Vagina (tissue), 2 donors: ENCODE results near the gene PIP5K1B. TPM values are rescaled to one million over a fixed set of nuclear protein-coding genes. Genes with fewer than 3 reads are reported as not detected.

Experiments used
- DNase-seq, 2 donors: peaks; one replicate each; pipeline ENCODE4 v3.0.0-alpha.2; 2017; ENCODE audit errors: extremely low spot score in 2 of 2
- H3K27ac ChIP-seq: fragments of 200-600 bp; sonication (generic); one replicate; pipeline ENCODE4 v1.5.1; 2019
- H3K27me3 ChIP-seq: fragments of 200-600 bp; sonication (generic); one replicate; pipeline ENCODE4 v1.5.1; 2019
- H3K36me3 ChIP-seq, 2 donors: fragments of 200-600 bp; sonication (generic); one replicate each; pipeline ENCODE4 v1.5.1; 2017 to 2019
- H3K4me1 ChIP-seq: fragments of 200-600 bp; sonication (generic); one replicate; pipeline ENCODE4 v1.5.1; 2019
- H3K4me3 ChIP-seq, 2 donors: fragments of 200-600 bp; sonication (generic); 1 replicate in 1 of 2; 2 replicates in 1 of 2; pipeline ENCODE4 v1.5.1; 2016 to 2019
- H3K9me3 ChIP-seq: fragments of 200-600 bp; sonication (generic); one replicate; pipeline ENCODE4 v1.5.1; 2019
- POLR2A ChIP-seq, 2 donors: fragments of 450-650 bp; IDR thresholded peaks; one replicate each; pipeline ENCODE4 v1.6.1; 2017; ENCODE audit warnings: antibody characterized with exemption in 2 of 2, mild to moderate bottlenecking in 2 of 2, moderate library complexity in 2 of 2
- POLR2AphosphoS5 ChIP-seq, 2 donors: sonication (generic); formaldehyde crosslinking; IDR thresholded peaks; one replicate each; pipeline ENCODE4 v1.9.0; 2017; ENCODE audit warnings: antibody characterized with exemption in 2 of 2, mild to moderate bottlenecking in 2 of 2, low read depth in 1 of 2; ENCODE audit not compliant: insufficient read depth in 1 of 2
- intact Hi-C: fragments of 100-400 bp; cut with DNase I; formaldehyde crosslinking; loops from one replicate; pipeline ENCODE4 v1.15.1; 2023
- total RNA-seq: library from RNA; depleted of rRNA; stranded (reverse); fragments of >200 nt; gene quantifications from one replicate; pipeline ENCODE4 v1.2.3, GENCODE V29; 2016
- TF ChIP-seq, protein P1 (sequence below), 3 experiments: fragments of 450-650 bp in 2 of 3; fragments of 200-600 bp in 1 of 3; sonication (generic) in 1 of 3; IDR thresholded peaks; one replicate each; pipeline ENCODE4 v1.5.1; 2017 to 2019; ENCODE audit warnings: antibody characterized with exemption in 3 of 3, mild to moderate bottlenecking in 2 of 3, moderate library complexity in 2 of 3

The PIP5K1B gene
- total RNA-seq, 1 donor from 2014 or later, result 2.9 TPM

DNA sequence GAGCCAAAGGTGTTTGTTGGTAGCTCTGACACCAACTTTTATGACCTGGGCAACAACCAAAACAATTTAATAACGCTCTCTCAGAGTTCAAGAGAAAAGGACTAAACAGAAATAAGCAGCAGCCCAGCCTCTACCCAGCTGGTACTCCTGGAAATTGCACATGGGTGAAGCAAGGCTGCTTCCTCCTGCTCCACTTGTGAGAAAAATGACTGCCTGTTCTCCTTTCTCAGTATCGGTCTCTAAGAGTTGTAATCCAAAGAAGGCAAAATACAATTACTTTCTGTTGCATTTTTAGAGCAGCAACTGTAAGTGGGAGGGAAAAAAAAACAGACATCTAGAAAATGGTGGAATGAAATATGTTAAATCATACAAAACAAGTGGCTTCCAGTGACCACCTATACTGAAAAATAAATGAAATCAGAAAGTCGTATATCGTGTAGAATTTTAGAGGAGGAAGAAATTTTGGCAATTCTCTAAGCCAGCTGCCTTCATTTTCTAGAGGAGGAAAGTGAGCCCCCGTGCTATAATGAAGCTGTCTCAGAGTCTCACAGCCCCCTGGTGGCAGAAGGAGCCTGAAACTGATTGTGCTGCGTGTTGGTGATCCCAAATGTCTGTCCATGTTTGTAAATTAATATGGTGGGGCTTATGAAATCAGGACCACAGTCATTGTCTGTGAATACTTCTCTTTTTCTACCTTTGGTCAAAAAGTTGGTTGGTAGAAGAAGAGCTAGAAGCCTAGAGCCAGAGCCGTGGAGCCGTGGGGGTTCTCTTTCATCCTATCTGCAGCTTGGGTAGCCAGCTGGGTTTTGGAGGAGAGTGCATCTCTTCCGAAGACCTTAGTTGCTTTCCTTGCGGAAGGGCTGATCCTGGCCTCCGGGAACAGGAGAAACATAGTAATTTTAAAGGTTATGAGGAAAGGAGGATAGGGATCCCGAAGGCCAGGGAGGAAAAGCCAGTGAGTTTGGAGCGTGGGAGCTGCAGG is 139.9 kb downstream of the PIP5K1B start:
- DNase-seq, result no peak
- intact Hi-C loops, result no loop called here
- no peaks in the 10 kb centered on the region for H3K36me3 ChIP-seq
- H3K4me1 ChIP-seq, result no peaks in the 10 kb centered on the region
- H3K9me3 ChIP-seq, result no peaks in the 10 kb centered on the region
- no peaks in the 10 kb centered on the region for H3K27me3 ChIP-seq
- TF ChIP-seq, protein P1, sequence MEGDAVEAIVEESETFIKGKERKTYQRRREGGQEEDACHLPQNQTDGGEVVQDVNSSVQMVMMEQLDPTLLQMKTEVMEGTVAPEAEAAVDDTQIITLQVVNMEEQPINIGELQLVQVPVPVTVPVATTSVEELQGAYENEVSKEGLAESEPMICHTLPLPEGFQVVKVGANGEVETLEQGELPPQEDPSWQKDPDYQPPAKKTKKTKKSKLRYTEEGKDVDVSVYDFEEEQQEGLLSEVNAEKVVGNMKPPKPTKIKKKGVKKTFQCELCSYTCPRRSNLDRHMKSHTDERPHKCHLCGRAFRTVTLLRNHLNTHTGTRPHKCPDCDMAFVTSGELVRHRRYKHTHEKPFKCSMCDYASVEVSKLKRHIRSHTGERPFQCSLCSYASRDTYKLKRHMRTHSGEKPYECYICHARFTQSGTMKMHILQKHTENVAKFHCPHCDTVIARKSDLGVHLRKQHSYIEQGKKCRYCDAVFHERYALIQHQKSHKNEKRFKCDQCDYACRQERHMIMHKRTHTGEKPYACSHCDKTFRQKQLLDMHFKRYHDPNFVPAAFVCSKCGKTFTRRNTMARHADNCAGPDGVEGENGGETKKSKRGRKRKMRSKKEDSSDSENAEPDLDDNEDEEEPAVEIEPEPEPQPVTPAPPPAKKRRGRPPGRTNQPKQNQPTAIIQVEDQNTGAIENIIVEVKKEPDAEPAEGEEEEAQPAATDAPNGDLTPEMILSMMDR (IDR thresholded peaks at IDR 0.05), result no peak
- TF ChIP-seq POLR2A (IDR thresholded peaks at IDR 0.05), result no peak
- TF ChIP-seq POLR2AphosphoS5 (IDR thresholded peaks at IDR 0.05; ENCODE audit: insufficient read depth in 1 of 2, low read depth in 1 of 2), result no peak
- H3K27ac ChIP-seq, result no peak overlapping the region
- no peak overlapping the region for H3K4me3 ChIP-seq

DNA sequence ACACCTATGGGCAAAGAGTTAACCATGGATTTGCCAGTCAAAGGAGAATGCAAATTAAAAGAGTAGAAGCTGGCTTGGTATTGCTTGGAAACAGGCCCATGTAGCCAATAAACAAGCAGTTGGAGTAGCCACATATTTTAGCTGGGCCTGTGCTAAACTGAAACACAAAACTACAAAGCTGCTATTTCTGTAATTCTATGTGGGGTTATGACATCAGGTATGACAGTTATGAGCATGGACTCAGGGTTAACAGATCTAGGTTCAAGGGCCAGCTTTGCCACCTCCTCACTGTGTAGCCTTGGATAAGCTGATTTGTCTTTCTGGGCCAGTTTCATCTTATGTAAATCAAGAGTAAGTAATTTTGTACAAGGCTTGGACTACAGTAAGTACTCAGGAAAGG is 142.7 kb downstream of the PIP5K1B start:
- intact Hi-C loops, result no loop called here
- TF ChIP-seq POLR2AphosphoS5 (IDR thresholded peaks at IDR 0.05; ENCODE audit: insufficient read depth in 1 of 2, low read depth in 1 of 2) (no peak), POLR2A (IDR thresholded peaks at IDR 0.05) (no peak)
- TF ChIP-seq, protein P1 (IDR thresholded peaks at IDR 0.05), result no peak

DNA sequence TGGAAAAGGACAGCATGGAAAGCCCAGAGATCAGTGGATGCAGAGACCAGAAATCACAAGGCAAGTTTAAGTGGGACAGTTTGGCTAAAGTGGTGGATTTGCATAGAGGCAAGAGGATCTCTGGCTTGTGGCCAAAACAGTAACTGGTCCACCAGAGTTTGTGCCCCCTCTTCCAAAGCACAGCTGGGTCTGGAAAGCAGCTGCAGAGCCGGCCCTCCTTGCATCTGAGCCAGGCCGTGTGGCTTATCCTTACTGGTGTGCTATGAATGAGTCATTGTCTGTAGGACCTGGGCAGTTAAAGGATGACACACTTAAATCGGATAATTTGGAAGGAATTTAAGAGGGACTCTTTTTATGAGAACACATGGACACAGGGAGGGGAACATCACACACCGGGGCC is 146.6 kb downstream of the PIP5K1B start:
- Histone ChIP-seq H3K27ac (no peak overlapping the region), H3K4me3 (no peak overlapping the region), H3K9me3 (no peaks in the 10 kb centered on the region), H3K4me1 (no peaks in the 10 kb centered on the region), H3K27me3 (no peaks in the 10 kb centered on the region), H3K36me3 (no peaks in the 10 kb centered on the region)
- no peak for DNase-seq
- intact Hi-C loops, result no loop called here
- TF ChIP-seq POLR2A (IDR thresholded peaks at IDR 0.05) (no peak), POLR2AphosphoS5 (IDR thresholded peaks at IDR 0.05; ENCODE audit: insufficient read depth in 1 of 2, low read depth in 1 of 2) (no peak)
- TF ChIP-seq, protein P1 (IDR thresholded peaks at IDR 0.05), result no peak

More for the DNA sequence above, 142.7 kb downstream of the PIP5K1B start:
- Histone ChIP-seq H3K27me3 (no peaks in the 10 kb centered on the region), H3K36me3 (no peaks in the 10 kb centered on the region), H3K4me1 (no peaks in the 10 kb centered on the region), H3K9me3 (no peaks in the 10 kb centered on the region), H3K27ac (no peak overlapping the region), H3K4me3 (no peak overlapping the region)
- peak in 1 of 2 donors; percentile 20 for DNase-seq

- no peak for TF ChIP-seq POLR2A (IDR thresholded peaks at IDR 0.05)
- TF ChIP-seq POLR2AphosphoS5 (IDR thresholded peaks at IDR 0.05; ENCODE audit: insufficient read depth in 1 of 2, low read depth in 1 of 2), result no peak
- TF ChIP-seq, protein P1 (IDR thresholded peaks at IDR 0.05), result no peak
- intact Hi-C loops, result no loop called here
- Histone ChIP-seq H3K27ac (no peak overlapping the region), H3K36me3 (no peaks in the 10 kb centered on the region), H3K4me1 (no peaks in the 10 kb centered on the region), H3K9me3 (no peaks in the 10 kb centered on the region), H3K27me3 (no peaks in the 10 kb centered on the region), H3K4me3 (no peak overlapping the region)
- no peak for DNase-seq
Measured at GRCh38 chr9:68852941-68853340, 147.9 kb downstream of the PIP5K1B start.

DNA sequence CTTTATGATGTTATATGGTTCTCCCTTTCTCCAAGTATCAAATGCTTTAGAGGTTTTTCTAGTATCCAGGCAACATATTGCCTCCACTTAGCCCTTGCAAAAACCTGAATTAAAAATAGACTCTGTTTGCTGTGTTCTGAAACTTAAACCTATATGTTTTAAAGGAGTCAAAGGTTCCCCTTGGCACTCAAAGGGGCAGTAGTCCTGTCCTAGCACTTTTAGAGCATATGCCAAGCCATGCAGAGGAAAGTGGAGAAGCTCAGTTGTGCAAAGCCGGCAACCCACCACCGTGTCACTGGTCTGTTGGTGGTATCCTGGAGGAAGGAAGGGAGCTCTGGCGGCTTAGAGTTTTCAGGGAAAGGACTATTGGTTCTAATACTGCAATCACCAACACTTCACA is 154.3 kb downstream of the PIP5K1B start:
- no peak for DNase-seq
- Histone ChIP-seq H3K4me1 (no peaks in the 10 kb centered on the region), H3K27ac (no peak overlapping the region), H3K4me3 (no peak overlapping the region), H3K36me3 (no peaks in the 10 kb centered on the region), H3K27me3 (no peaks in the 10 kb centered on the region), H3K9me3 (no peaks in the 10 kb centered on the region)
- intact Hi-C loops, result no loop called here
- TF ChIP-seq, protein P1 (IDR thresholded peaks at IDR 0.05), result no peak
- TF ChIP-seq POLR2AphosphoS5 (IDR thresholded peaks at IDR 0.05; ENCODE audit: insufficient read depth in 1 of 2, low read depth in 1 of 2), result no peak
- TF ChIP-seq POLR2A (IDR thresholded peaks at IDR 0.05), result no peak
